ENCODE measurements around the gene MTA1.

DNA sequence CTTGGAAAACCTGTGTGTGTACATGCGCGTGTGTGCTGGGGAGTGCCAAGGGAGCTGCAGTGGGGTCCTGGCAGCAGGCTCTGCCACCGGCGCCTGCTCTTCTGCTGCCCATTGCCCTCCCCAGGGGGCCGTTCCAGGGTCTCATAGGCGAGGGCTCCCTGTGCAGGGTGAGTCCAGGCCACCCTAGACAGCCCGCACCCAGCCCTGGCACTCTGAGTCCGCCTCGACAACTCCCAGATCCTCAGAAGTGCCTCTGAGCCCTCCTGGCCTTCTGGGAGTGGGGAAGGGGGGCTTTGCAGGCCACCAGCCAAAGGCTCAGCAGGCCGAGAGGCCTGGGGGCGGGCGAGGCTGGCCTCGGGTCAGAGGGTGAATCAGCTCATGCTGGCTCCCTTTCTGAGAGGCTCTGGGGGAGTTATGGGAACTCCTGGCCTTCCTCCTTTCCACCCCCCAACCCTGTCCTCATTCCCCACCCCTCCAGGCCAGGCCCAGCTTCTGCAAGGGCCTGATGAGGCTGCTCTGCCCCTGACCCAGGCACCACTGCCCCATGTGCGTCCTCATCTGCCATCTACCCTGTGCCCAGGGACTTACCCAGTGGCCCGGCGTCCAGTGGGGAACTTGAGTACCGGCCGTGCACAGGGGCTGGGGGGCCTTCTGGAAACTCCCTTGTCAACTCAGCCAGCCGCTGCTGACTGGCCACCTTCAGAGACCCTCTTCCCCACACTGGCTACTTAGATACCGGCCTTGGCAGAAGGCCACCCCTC lies 69.3 kb downstream of the MTA1 start:
- TF ChIP-seq YY1 (IDR thresholded peaks at IDR 0.05; ENCODE audit: insufficient read depth, insufficient read length) (no peak), ZNF274 (IDR thresholded peaks at IDR 0.05; ENCODE audit: low read depth, low read length) (no peak), SUZ12 (IDR thresholded peaks at IDR 0.05; ENCODE audit: extremely low read depth, insufficient read depth, insufficient read length) (no peak)
